ENCODE results near the gene ZNF592. TPM values are rescaled to one million over a fixed set of nuclear protein-coding genes. Genes with fewer than 3 reads are reported as not detected.
A peak's percentile ranks its signal among the peaks of the same experiment; 100 is the strongest.

The ZNF592 gene
- total and polyA plus RNA-seq, 7 donors: 6.0 to 20.4 (median 13.6) TPM

- H3K4me3 ChIP-seq: no peak overlapping the region
- no peak for DNase-seq
- H3K27ac ChIP-seq: peak overlapping the region; percentile 17 to 63 (median 41)
- H3K9me3 ChIP-seq: no peaks in the 10 kb centered on the region
- intact Hi-C loops (cut with DNase I): no loop called here
- H3K4me1 ChIP-seq: peaks cover 0 to 49% (median 27%) of the 10 kb centered on the region in 4 donors
- TF ChIP-seq POLR2A (IDR thresholded peaks at IDR 0.05) (no peak), POLR2AphosphoS5 (IDR thresholded peaks at IDR 0.05) (peak in 3 of 4 donors; percentile 17 to 37 (median 34)), CTCF (IDR thresholded peaks at IDR 0.05) (no peak)
- peaks cover 0 to 9% (median 2%) of the 10 kb centered on the region in 4 donors for H3K36me3 ChIP-seq
- WGBS, 2 donors: 90 to 91% methylated on average over 5 of the region's 5 CpGs
- H3K27me3 ChIP-seq: no peaks in the 10 kb centered on the region
These were observed 82.6 kb downstream of the ZNF592 start for GRCh38 chr15:84831028-84831427.

DNA sequence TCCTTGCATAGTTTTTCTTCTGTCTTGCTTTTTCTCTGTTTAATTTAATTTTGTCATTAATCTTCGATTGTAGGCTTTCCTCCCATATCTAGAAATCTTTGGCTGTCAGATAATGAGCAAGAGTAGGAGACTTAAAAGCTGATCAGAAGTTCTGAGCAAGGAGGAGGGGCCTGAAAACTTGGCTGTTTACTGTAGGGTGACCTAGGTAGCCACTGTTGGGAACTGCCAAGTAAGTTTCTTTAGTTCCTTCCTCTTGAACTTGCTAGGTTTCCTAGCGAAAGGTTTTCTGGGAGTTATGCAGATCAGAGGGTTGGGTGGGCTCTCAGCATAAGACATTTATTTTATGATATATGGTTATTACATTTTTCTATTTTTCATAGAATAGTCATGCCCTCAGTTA is 83.2 kb downstream of the ZNF592 start:
- no peak overlapping the region for H3K4me3 ChIP-seq
- peak overlapping the region; percentile 20 to 47 (median 33) for H3K27ac ChIP-seq
- H3K4me1 ChIP-seq: peaks cover 0 to 44% (median 24%) of the 10 kb centered on the region in 4 donors
- intact Hi-C loops (cut with DNase I): no loop called here
- WGBS, 2 donors: 83 to 89% methylated on average over 2 of the region's 2 CpGs
- peaks cover 0 to 9% (median 2%) of the 10 kb centered on the region in 4 donors for H3K36me3 ChIP-seq
- no peak for DNase-seq
- no peaks in the 10 kb centered on the region for H3K9me3 ChIP-seq
- TF ChIP-seq EP300 (IDR thresholded peaks at IDR 0.05) (no peak), POLR2A (IDR thresholded peaks at IDR 0.05) (no peak), CTCF (IDR thresholded peaks at IDR 0.05) (no peak), POLR2AphosphoS5 (IDR thresholded peaks at IDR 0.05) (no peak)
- H3K27me3 ChIP-seq: no peaks in the 10 kb centered on the region

DNA sequence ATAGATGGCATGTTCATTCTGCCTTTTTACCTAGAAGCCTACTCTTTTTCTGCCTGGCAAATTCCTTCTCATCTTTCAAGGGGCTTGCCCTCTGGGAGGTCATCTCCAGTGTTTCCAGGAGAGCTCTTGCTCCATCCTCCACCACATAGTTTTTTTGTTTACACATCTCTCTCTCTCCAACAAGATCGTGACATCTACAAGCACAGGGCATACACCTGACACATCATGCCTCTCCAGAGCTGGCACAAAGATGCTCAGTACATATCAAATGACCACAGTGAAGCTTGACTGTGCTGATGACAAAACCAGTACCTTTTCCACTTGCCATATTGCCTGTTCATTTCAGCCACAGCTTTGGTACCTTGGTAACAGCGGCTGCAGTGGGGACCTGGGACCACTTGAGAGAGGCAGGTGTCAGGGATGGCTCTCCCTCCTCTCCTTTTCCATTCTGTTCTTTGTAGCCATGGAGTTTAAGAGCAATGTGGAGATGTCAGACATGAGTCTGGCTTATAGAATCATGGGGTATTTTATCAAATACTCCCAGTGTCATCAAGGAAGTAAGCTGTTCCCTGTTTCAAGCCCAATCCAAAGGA is 84.2 kb downstream of the ZNF592 start:
- no peak overlapping the region for H3K4me3 ChIP-seq
- H3K4me1 ChIP-seq: peaks cover 0 to 35% (median 20%) of the 10 kb centered on the region in 4 donors
- peaks cover 0 to 7% (median 2%) of the 10 kb centered on the region in 4 donors for H3K36me3 ChIP-seq
- no peak for DNase-seq
- no peaks in the 10 kb centered on the region for H3K9me3 ChIP-seq
- intact Hi-C loops (cut with DNase I): no loop called here
- H3K27me3 ChIP-seq: no peaks in the 10 kb centered on the region
- H3K27ac ChIP-seq: peak overlapping the region in 3 of 4 donors; percentile 20 to 47 (median 31)
- TF ChIP-seq EP300 (IDR thresholded peaks at IDR 0.05) (no peak), CTCF (IDR thresholded peaks at IDR 0.05) (no peak), POLR2A (IDR thresholded peaks at IDR 0.05) (no peak), POLR2AphosphoS5 (IDR thresholded peaks at IDR 0.05) (no peak)
- WGBS, 2 donors: 78 to 91% methylated on average over 2 of the region's 2 CpGs

DNA sequence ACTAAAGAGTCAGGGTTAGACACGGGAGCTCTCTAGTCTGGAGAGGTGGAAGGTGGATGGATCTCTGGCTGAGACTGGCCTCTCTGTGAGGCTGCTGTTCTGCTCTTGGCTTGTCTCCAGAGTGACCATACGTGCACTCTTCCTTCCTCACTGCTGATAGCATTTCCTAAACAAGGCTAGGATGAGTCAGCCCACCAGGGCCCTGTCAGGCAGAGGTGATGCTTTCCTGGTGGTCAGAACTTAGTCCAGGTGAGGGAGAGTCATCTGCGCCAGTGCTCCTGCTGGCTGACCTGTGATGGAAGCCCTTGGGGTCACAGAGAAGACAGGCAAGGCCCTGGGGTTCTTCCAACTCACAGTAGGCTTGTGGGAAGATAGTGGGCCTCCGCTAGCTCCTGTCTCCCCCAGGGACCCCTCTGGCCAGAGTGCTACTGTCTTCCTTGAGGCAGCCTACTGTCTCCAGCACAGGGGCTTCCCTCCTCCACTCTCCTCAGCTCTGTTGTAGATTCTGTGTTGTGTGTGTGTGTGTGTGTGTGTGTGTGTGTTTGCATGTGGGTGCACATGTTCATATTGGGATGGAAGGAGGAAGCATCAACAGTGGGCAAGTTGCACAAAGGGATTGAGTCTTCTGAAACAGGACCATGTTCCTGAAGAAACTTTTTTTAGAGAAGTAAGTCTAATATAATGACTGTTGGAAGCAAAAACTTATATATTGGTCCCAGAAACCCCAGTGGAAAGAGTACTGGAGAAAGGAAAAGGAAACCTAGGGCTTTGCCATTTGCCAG is 85.2 kb downstream of the ZNF592 start:
- no peak for TF ChIP-seq CTCF (IDR thresholded peaks at IDR 0.05)
- peak in 3 of 4 donors; percentile 6 to 47 (median 21) for TF ChIP-seq POLR2AphosphoS5 (IDR thresholded peaks at IDR 0.05)
- no peak for TF ChIP-seq POLR2A (IDR thresholded peaks at IDR 0.05)
- no peak for TF ChIP-seq EP300 (IDR thresholded peaks at IDR 0.05)
- 70 to 75% methylated on average over 4 of the region's 4 CpGs for WGBS, 2 donors
- Histone ChIP-seq H3K9me3 (no peaks in the 10 kb centered on the region), H3K27me3 (no peaks in the 10 kb centered on the region), H3K4me1 (peaks cover 0 to 28% (median 15%) of the 10 kb centered on the region in 4 donors), H3K27ac (peak overlapping the region in 2 of 4 donors; percentile 25 to 31), H3K4me3 (no peak overlapping the region), H3K36me3 (peaks cover 0 to 6% (median 2%) of the 10 kb centered on the region in 4 donors)
- DNase-seq: no peak
- intact Hi-C loops (cut with DNase I): no loop called here

Measured in sigmoid colon (tissue), 7 donors.